Stimulated activated CD8-positive, alpha-beta memory T cell treated with anti-CD3 and anti-CD28 coated beads, Interleukin-12 subunit alpha, Interleukin-12 subunit beta, amount 100 ng/mL, for 24 hours (primary cell): ENCODE results near the gene SPNS2.
A peak's percentile ranks its signal among the peaks of the same experiment; 100 is the strongest.
"Not testable (repeated sequence)": the region's sequence is repeated elsewhere in the genome, so short reads cannot be mapped to it uniquely, and the experiment has no call there.

ENCODE experiments used
- DNase-seq: peaks from one replicate; pipeline ENCODE4 v3.0.0-alpha.2; 2020; ENCODE audit errors: extremely low read depth

SPNS2 gene

GRCh38 chr17:4569591-4569990 lies 70.9 kb downstream of the SPNS2 start:
- DNase-seq: no peak

GRCh38 chr17:4572131-4572530 lies 73.5 kb downstream of the SPNS2 start:
- DNase-seq: no peak

GRCh38 chr17:4573115-4573514 lies 74.4 kb downstream of the SPNS2 start:
- no peak for DNase-seq

- peak; percentile 39 for DNase-seq
These were observed 75.0 kb downstream of the SPNS2 start for GRCh38 chr17:4573669-4574068.

- no peak for DNase-seq
These were observed 75.9 kb downstream of the SPNS2 start for GRCh38 chr17:4574448-4575045.

- no peak for DNase-seq
These were observed 77.5 kb downstream of the SPNS2 start for GRCh38 chr17:4576161-4576558.

- DNase-seq: no peak
These were observed 78.1 kb downstream of the SPNS2 start for GRCh38 chr17:4576729-4577322.

- DNase-seq: no peak
These were observed 78.8 kb downstream of the SPNS2 start for GRCh38 chr17:4577386-4577993.

GRCh38 chr17:4578349-4578748 lies 79.7 kb downstream of the SPNS2 start:
- not testable (repeated sequence) for DNase-seq

GRCh38 chr17:4579678-4580077 lies 81.0 kb downstream of the SPNS2 start:
- DNase-seq: no peak

- DNase-seq: no peak
These were observed 81.6 kb downstream of the SPNS2 start for GRCh38 chr17:4580291-4580690.

- DNase-seq: no peak
These were observed 83.4 kb downstream of the SPNS2 start for GRCh38 chr17:4582101-4582501.

GRCh38 chr17:4582691-4583090 lies 84.0 kb downstream of the SPNS2 start:
- DNase-seq: no peak

- no peak for DNase-seq
These were observed 84.5 kb downstream of the SPNS2 start for GRCh38 chr17:4583206-4583605.

GRCh38 chr17:4583782-4584100 lies 85.1 kb downstream of the SPNS2 start:
- DNase-seq: no peak

- no peak for DNase-seq
These were observed 85.6 kb downstream of the SPNS2 start, which contains the start of gene SMTNL2 for GRCh38 chr17:4584101-4584916. Gene SMTNL2, plus strand, starts transcription at chr17:4584529. Its CDS starts 77 bp downstream, at chr17:4584606.

GRCh38 chr17:4584917-4585637 lies 86.4 kb downstream of the SPNS2 start:
- DNase-seq: no peak

- DNase-seq: no peak
These were observed 86.9 kb downstream of the SPNS2 start for GRCh38 chr17:4585638-4585994.

- DNase-seq: no peak
These were observed 87.4 kb downstream of the SPNS2 start for GRCh38 chr17:4586043-4586442.

GRCh38 chr17:4587195-4587594 lies 88.5 kb downstream of the SPNS2 start:
- no peak for DNase-seq

GRCh38 chr17:4587803-4588202 lies 89.1 kb downstream of the SPNS2 start:
- DNase-seq: no peak

GRCh38 chr17:4588391-4588790 lies 89.7 kb downstream of the SPNS2 start:
- no peak for DNase-seq
